Astrocyte (in vitro differentiated cells and primary cell): ENCODE data around the gene THRB. TPM values are rescaled to one million over a fixed set of nuclear protein-coding genes. Genes with fewer than 3 reads are reported as not detected.

Experiments used
- DNase-seq: peaks from one replicate; pipeline ENCODE4 v3.0.0-alpha.2; 2010; ENCODE audit warnings: low read depth
- FAIRE-seq: peaks from 2 replicates; lab custom pipeline; 2011; peaks lifted over from hg19 to GRCh38; lab: Jason Lieb, UNC
- H2AFZ ChIP-seq: 2 replicates; pipeline ENCODE4 v1.6.0; 2012; ENCODE audit warnings: low read depth, low read length, inconsistent platforms
- H3K27ac ChIP-seq: 2 replicates; pipeline ENCODE4 v1.5.1; 2011; ENCODE audit warnings: low read depth, low read length, inconsistent platforms
- H3K27me3 ChIP-seq: 2 replicates; pipeline ENCODE4 v1.6.0; 2011; ENCODE audit warnings: low read length, inconsistent platforms; ENCODE audit not compliant: insufficient read depth
- H3K36me3 ChIP-seq: 2 replicates; pipeline ENCODE4 v1.5.1; 2011; ENCODE audit warnings: low read length, inconsistent platforms; ENCODE audit not compliant: insufficient read depth
- H3K4me1 ChIP-seq: 2 replicates; pipeline ENCODE4 v1.5.1; 2011; ENCODE audit warnings: low read length, inconsistent platforms; ENCODE audit not compliant: insufficient read depth
- H3K4me2 ChIP-seq: 2 replicates; pipeline ENCODE4 v1.6.0; 2012; ENCODE audit warnings: low read length, inconsistent platforms
- H3K4me3 ChIP-seq: 2 replicates; pipeline ENCODE4 v1.5.1; 2011; ENCODE audit warnings: low read depth, mild to moderate bottlenecking, low read length, inconsistent platforms; ENCODE audit not compliant: insufficient read depth
- H3K79me2 ChIP-seq: 2 replicates; pipeline ENCODE4 v1.6.0; 2012; ENCODE audit warnings: mild to moderate bottlenecking, low read length, inconsistent platforms; ENCODE audit not compliant: insufficient read depth
- H3K9ac ChIP-seq: 2 replicates; pipeline ENCODE4 v1.6.0; 2012; ENCODE audit warnings: mild to moderate bottlenecking, low read length, inconsistent platforms
- H3K9me3 ChIP-seq: 2 replicates; pipeline ENCODE4 v1.5.1; 2012; ENCODE audit warnings: low read depth, mild to moderate bottlenecking, low read length, inconsistent platforms; ENCODE audit not compliant: insufficient read depth
- H4K20me1 ChIP-seq: 2 replicates; pipeline ENCODE4 v1.6.0; 2012; ENCODE audit warnings: low read length, inconsistent platforms; ENCODE audit not compliant: insufficient read depth
- H3K27ac Mint-ChIP-seq: one replicate; pipeline ENCODE4 v1.8.0; 2021; ENCODE audit warnings: mild to moderate bottlenecking, mixed read lengths; ENCODE audit not compliant: unreplicated experiment
- H3K27me3 Mint-ChIP-seq: one replicate; pipeline ENCODE4 v1.8.0; 2021; ENCODE audit warnings: low read depth, mixed read lengths; ENCODE audit not compliant: unreplicated experiment
- H3K36me3 Mint-ChIP-seq: one replicate; pipeline ENCODE4 v1.8.0; 2021; ENCODE audit warnings: low read depth, mixed read lengths; ENCODE audit not compliant: unreplicated experiment
- H3K4me1 Mint-ChIP-seq: one replicate; pipeline ENCODE4 v1.8.0; 2021; ENCODE audit warnings: low read depth, mixed read lengths; ENCODE audit not compliant: unreplicated experiment
- H3K4me3 Mint-ChIP-seq: one replicate; pipeline ENCODE4 v1.8.0; 2021; ENCODE audit warnings: mild to moderate bottlenecking, moderate library complexity, mixed read lengths; ENCODE audit not compliant: unreplicated experiment
- H3K9me3 Mint-ChIP-seq: one replicate; pipeline ENCODE4 v1.8.0; 2021; ENCODE audit warnings: mild to moderate bottlenecking, mixed read lengths; ENCODE audit not compliant: unreplicated experiment
- EZH2 ChIP-seq: IDR thresholded peaks from 2 replicates; pipeline ENCODE4 v1.6.1; 2012; ENCODE audit warnings: mild to moderate bottlenecking, low read length, inconsistent platforms; ENCODE audit not compliant: insufficient read depth
- total RNA-seq: library from RNA; stranded (reverse); gene quantifications from 2 replicates; pipeline ENCODE4 v1.2.1, GENCODE V29; 2021
- TF ChIP-seq, protein P1 (sequence below): IDR thresholded peaks from 2 replicates; pipeline ENCODE4 v1.5.1; 2011; ENCODE audit warnings: low read depth, mild to moderate bottlenecking, inconsistent platforms, low read length, moderate library complexity; ENCODE audit not compliant: insufficient read depth

The THRB gene
- total RNA-seq, 1 donor from 2014 or later: 8.5 TPM

DNA sequence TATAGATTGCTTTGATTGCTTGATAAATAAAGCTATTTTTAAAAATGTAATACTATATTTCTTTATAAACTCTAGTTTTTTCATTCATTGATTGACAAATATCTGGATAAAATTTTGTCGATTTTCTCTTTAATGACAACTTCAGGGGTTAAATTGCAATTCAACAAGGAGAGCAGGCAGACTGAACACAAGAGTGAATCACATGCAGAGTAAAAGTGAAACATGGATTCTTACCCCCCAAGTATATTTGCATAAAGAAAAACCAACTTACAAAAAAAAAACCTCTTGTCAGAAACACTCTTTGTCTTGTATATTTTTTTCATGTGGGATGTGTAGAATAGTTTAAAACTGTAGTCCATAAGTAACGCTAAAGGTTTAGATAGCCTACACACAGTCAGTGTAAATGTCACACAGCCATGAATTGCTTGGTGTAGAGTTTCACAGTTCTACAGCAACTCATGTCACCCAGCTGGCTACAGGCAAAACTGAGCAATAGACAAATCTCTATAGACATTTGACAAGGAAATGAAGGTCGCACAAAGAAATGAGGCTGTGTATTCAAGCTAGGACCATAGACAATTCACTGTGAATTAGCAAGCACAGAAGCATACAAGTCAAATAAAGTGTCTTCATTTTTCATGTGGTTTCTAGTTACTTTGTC, 141.6 kb downstream of the THRB start:
- Histone ChIP-seq H3K9ac (no peak overlapping the region), H3K79me2 (no peaks in the 10 kb centered on the region), H2AFZ (no peak overlapping the region), H3K36me3 (no peaks in the 10 kb centered on the region), H3K9me3 (no peaks in the 10 kb centered on the region), H4K20me1 (no peaks in the 10 kb centered on the region), H3K4me3 (no peak overlapping the region), H3K27me3 (no peaks in the 10 kb centered on the region), H3K27ac (no peak overlapping the region), H3K4me2 (no peak overlapping the region), H3K4me1 (no peaks in the 10 kb centered on the region)
- no peak for TF ChIP-seq EZH2
- TF ChIP-seq, protein P1, sequence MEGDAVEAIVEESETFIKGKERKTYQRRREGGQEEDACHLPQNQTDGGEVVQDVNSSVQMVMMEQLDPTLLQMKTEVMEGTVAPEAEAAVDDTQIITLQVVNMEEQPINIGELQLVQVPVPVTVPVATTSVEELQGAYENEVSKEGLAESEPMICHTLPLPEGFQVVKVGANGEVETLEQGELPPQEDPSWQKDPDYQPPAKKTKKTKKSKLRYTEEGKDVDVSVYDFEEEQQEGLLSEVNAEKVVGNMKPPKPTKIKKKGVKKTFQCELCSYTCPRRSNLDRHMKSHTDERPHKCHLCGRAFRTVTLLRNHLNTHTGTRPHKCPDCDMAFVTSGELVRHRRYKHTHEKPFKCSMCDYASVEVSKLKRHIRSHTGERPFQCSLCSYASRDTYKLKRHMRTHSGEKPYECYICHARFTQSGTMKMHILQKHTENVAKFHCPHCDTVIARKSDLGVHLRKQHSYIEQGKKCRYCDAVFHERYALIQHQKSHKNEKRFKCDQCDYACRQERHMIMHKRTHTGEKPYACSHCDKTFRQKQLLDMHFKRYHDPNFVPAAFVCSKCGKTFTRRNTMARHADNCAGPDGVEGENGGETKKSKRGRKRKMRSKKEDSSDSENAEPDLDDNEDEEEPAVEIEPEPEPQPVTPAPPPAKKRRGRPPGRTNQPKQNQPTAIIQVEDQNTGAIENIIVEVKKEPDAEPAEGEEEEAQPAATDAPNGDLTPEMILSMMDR: no peak
- Mint-ChIP-seq H3K9me3 (peaks cover 2% of the 10 kb centered on the region), H3K27ac (no peak overlapping the region), H3K36me3 (no peaks in the 10 kb centered on the region), H3K4me3 (no peak overlapping the region), H3K27me3 (no peaks in the 10 kb centered on the region), H3K4me1 (peaks cover 20% of the 10 kb centered on the region)
- no peak for DNase-seq
- no peak for FAIRE-seq

DNA sequence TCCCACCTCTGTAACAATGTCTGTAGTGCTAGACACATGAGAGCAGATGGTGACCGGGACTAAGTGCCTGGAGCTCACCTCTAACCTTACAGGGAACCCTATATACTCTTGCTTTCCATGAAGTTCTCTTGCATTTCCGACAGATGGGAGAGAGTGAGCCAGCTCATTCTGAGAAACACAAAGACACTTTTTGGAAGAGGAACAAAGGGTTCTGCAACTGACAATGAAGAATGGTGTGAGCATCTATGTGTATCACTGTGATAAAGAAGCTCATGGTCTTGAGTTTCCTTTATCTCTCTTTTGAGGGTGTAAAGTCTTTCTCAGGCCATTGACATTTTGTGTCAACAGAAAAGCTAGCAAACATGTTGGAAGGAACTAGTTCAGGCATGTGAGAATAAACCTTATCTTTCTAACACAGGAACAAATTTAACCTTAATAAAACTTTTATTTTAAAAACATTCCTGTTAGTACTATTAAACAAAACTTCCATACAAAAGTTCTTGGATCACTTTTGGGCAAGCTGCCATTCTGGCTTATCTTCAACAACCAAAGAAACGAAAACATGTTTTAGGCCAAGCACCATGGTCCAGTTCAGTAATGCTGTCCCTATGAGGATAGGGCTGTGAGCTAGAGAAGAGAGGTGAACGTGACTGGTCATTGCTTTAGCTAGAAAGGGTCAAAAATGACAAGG, 142.7 kb downstream of the THRB start:
- Histone ChIP-seq H3K27me3 (no peaks in the 10 kb centered on the region), H3K4me1 (no peaks in the 10 kb centered on the region), H3K9me3 (no peaks in the 10 kb centered on the region), H2AFZ (no peak overlapping the region), H3K79me2 (no peaks in the 10 kb centered on the region), H3K27ac (no peak overlapping the region), H3K36me3 (no peaks in the 10 kb centered on the region), H3K4me3 (no peak overlapping the region), H3K4me2 (no peak overlapping the region), H3K9ac (no peak overlapping the region), H4K20me1 (no peaks in the 10 kb centered on the region)
- peaks cover 20% of the 10 kb centered on the region for H3K4me1 Mint-ChIP-seq
- FAIRE-seq (peak; percentile 9), DNase-seq (peak; percentile 63)
- H3K36me3 Mint-ChIP-seq: no peaks in the 10 kb centered on the region
- H3K9me3 Mint-ChIP-seq: peaks cover 2% of the 10 kb centered on the region
- peak overlapping the region; percentile 71 for H3K27ac Mint-ChIP-seq
- H3K4me3 Mint-ChIP-seq: no peak overlapping the region
- no peaks in the 10 kb centered on the region for H3K27me3 Mint-ChIP-seq
- TF ChIP-seq, protein P1: no peak
- TF ChIP-seq EZH2: no peak
